GM12878 (cell line): ENCODE data around the gene HSPA12B. TPM values are rescaled to one million over a fixed set of nuclear protein-coding genes. Genes with fewer than 3 reads are reported as not detected.

Source experiments
- ATAC-seq: fragments of 200-7000 bp; cut with Tn5 transposase; 3 replicates; pipeline ENCODE4 v1.9.1; 2020; ENCODE audit warnings: mild to moderate bottlenecking, moderate library complexity
- BruUV-seq: library from RNA; stranded (reverse); fragments of 400-500 nt; replicated peaks from 2 replicates; lab custom pipeline; 2021; lab: Mats Ljungman, UMichigan
- CTCF ChIA-PET: fragments of 300-600 bp; sonication (Branson Sonifier 250); formaldehyde crosslinking; extraction: SDS; loops from one replicate; lab custom pipeline; 2021; ENCODE audit warnings: inconsistent platforms; lab: Yijun Ruan, JAX
- POLR2A ChIA-PET: fragments of 350-600 bp; formaldehyde crosslinking; extraction: SDS; loops from one replicate; lab custom pipeline; 2021; ENCODE audit warnings: inconsistent platforms; lab: Charles Lee
- RAD21 ChIA-PET: fragments of 300-600 bp; sonication (Branson Sonifier 250); formaldehyde crosslinking; loops from one replicate; lab custom pipeline; 2023; ENCODE audit warnings: antibody characterized with exemption; ENCODE audit not compliant: unreplicated experiment; lab: Charles Lee
- SMC1A ChIA-PET: fragments of 300-600 bp; sonication (Branson Sonifier 250); formaldehyde crosslinking; loops from one replicate; lab custom pipeline; 2023; ENCODE audit not compliant: unreplicated experiment, uncharacterized antibody; lab: Charles Lee
- DNase-seq: peaks from one replicate; pipeline ENCODE4 v3.0.0-alpha.2; 2011; ENCODE audit warnings: low read depth, low spot score
- FAIRE-seq: peaks from 3 replicates; lab custom pipeline; 2011; peaks lifted over from hg19 to GRCh38; lab: Jason Lieb, UNC
- H2AFZ ChIP-seq: 2 replicates; pipeline ENCODE4 v1.6.0; 2011; ENCODE audit warnings: low read depth, low read length, control low read depth; ENCODE audit not compliant: control insufficient read depth
- H3K27ac ChIP-seq: 2 replicates; pipeline ENCODE4 v1.5.1; 2011; ENCODE audit warnings: control low read depth; ENCODE audit not compliant: control insufficient read depth, insufficient read depth
- H3K27me3 ChIP-seq, 2 experiments: replicated peaks in 1 of 2; 2 replicates each; pipeline versions ENCODE4 v1.6.0 to v1.6.1; 2011; ENCODE audit warnings: low read length in 1 of 2; ENCODE audit not compliant: control insufficient read depth in 2 of 2, insufficient read depth in 2 of 2
- H3K36me3 ChIP-seq, 2 experiments: 2 replicates each; pipeline ENCODE4 v1.5.1; 2011; ENCODE audit warnings: low read length in 1 of 2; ENCODE audit not compliant: control insufficient read depth in 2 of 2, insufficient read depth in 2 of 2
- H3K4me1 ChIP-seq: 2 replicates; pipeline ENCODE4 v1.6.1; 2011; ENCODE audit warnings: mild to moderate bottlenecking, low read length, moderate library complexity, mixed read lengths; ENCODE audit not compliant: control insufficient read depth, insufficient read depth
- H3K4me2 ChIP-seq: 2 replicates; pipeline ENCODE4 v1.6.0; 2011; ENCODE audit warnings: control low read depth; ENCODE audit not compliant: control insufficient read depth, insufficient read depth
- H3K4me3 ChIP-seq: fragments of 200-600 bp; sonication (generic); 2 replicates; pipeline ENCODE4 v1.5.1; 2016
- H3K79me2 ChIP-seq: 2 replicates; pipeline ENCODE4 v1.6.0; 2011; ENCODE audit warnings: low read length; ENCODE audit not compliant: control insufficient read depth, insufficient read depth
- H3K9ac ChIP-seq: 2 replicates; pipeline ENCODE4 v1.8.0; 2011; ENCODE audit warnings: low read length, control low read depth, mixed read lengths; ENCODE audit not compliant: control insufficient read depth, insufficient read depth
- H3K9me3 ChIP-seq: replicated peaks from 3 replicates; pipeline ENCODE4 v1.5.1; 2011; ENCODE audit warnings: mild to moderate bottlenecking, low read length; ENCODE audit not compliant: control insufficient read depth, insufficient read depth
- H4K20me1 ChIP-seq: 2 replicates; pipeline ENCODE4 v1.6.0; 2011; ENCODE audit not compliant: control insufficient read depth, insufficient read depth
- ASH2L ChIP-seq: fragments of 300-600, 200-600 bp; sonication (generic); IDR thresholded peaks from 2 replicates; pipeline ENCODE4 v1.6.1; 2017; ENCODE audit warnings: low read depth, mild to moderate bottlenecking, borderline replicate concordance
- BCL11A ChIP-seq: IDR thresholded peaks from 2 replicates; pipeline ENCODE4 v1.6.1; 2011; ENCODE audit warnings: low read depth, low read length
- BCLAF1 ChIP-seq: fragments of 450-650 bp; IDR thresholded peaks from 2 replicates; pipeline ENCODE4 v1.6.1; 2017; ENCODE audit warnings: antibody characterized with exemption, mild to moderate bottlenecking, moderate library complexity
- CBX3 ChIP-seq: fragments of 200-600 bp; sonication (generic); IDR thresholded peaks from 2 replicates; pipeline ENCODE4 v1.6.1; 2016; ENCODE audit warnings: low read depth, borderline replicate concordance
- CREB1 ChIP-seq: IDR thresholded peaks from 2 replicates; pipeline ENCODE4 v1.6.1; 2012; ENCODE audit warnings: low read depth, mild to moderate bottlenecking, inconsistent platforms
- CREM ChIP-seq: IDR thresholded peaks from 2 replicates; pipeline ENCODE4 v1.6.1; 2014; ENCODE audit warnings: antibody characterized with exemption, low read depth
- E4F1 ChIP-seq: fragments of 450-650 bp; IDR thresholded peaks from 2 replicates; pipeline ENCODE4 v1.6.1; 2018; ENCODE audit warnings: borderline replicate concordance, mild to moderate bottlenecking; ENCODE audit not compliant: partially characterized antibody
- FOXK2 ChIP-seq: fragments of 450-650 bp; IDR thresholded peaks from 2 replicates; pipeline ENCODE4 v1.6.1; 2017; ENCODE audit warnings: mild to moderate bottlenecking, moderate library complexity
- FOXM1 ChIP-seq: IDR thresholded peaks from 2 replicates; pipeline ENCODE4 v1.6.1; 2012; ENCODE audit warnings: low read depth, mild to moderate bottlenecking, inconsistent platforms, low read length, moderate library complexity
- IRF4 ChIP-seq: IDR thresholded peaks from 2 replicates; pipeline ENCODE4 v1.6.1; 2011; ENCODE audit warnings: low read depth, low read length
- MEF2B ChIP-seq: fragments of 450-650 bp; IDR thresholded peaks from 2 replicates; pipeline ENCODE4 v1.6.1; 2018; ENCODE audit warnings: mild to moderate bottlenecking, moderate library complexity; ENCODE audit not compliant: partially characterized antibody, poor library complexity, severe bottlenecking
- NBN ChIP-seq: fragments of 450-650 bp; IDR thresholded peaks from 2 replicates; pipeline ENCODE4 v1.6.1; 2016
- NFIC ChIP-seq: IDR thresholded peaks from 2 replicates; pipeline ENCODE4 v1.6.1; 2012; ENCODE audit warnings: low read depth, mild to moderate bottlenecking, inconsistent platforms, low read length, moderate library complexity
- NFXL1 ChIP-seq: fragments of 450-650 bp; IDR thresholded peaks from 2 replicates; pipeline ENCODE4 v1.6.1; 2017; ENCODE audit warnings: antibody characterized with exemption, mild to moderate bottlenecking, borderline replicate concordance
- RAD21 ChIP-seq: IDR thresholded peaks from 2 replicates; pipeline ENCODE4 v1.6.1; 2011; ENCODE audit warnings: mild to moderate bottlenecking, low read depth, low read length, moderate library complexity; ENCODE audit not compliant: insufficient read depth
- SREBF2 ChIP-seq: IDR thresholded peaks from 2 replicates; pipeline ENCODE4 v1.6.1; 2012; ENCODE audit warnings: mild to moderate bottlenecking, low read length
- TBL1XR1 ChIP-seq: IDR thresholded peaks from 2 replicates; pipeline ENCODE4 v1.6.1; 2012; ENCODE audit warnings: low read depth, low read length, improper control_type of control experiment
- ZNF24 ChIP-seq: fragments of 450-650 bp; IDR thresholded peaks from 2 replicates; pipeline ENCODE4 v1.6.1; 2017; ENCODE audit warnings: antibody characterized with exemption, mild to moderate bottlenecking
- ZSCAN29 ChIP-seq: fragments of 450-650 bp; IDR thresholded peaks from 2 replicates; pipeline ENCODE4 v1.6.1; 2017; ENCODE audit warnings: mild to moderate bottlenecking, moderate library complexity
- WGBS: methylation state at CpG from one replicate; pipeline ENCODE4 v1.1.6; 2016; ENCODE audit warnings: low lambda C conversion rate; ENCODE audit not compliant: insufficient replicate concordance, insufficient coverage; ENCODE audit errors: missing lambda C conversion rate; 5-methylcytosine and 5-hydroxymethylcytosine counted together
- in situ Hi-C: fragments of 300-500 bp; cut with MboI; formaldehyde crosslinking; loops from 9 replicates; pipeline ENCODE4 v1.14.3; 2018; ENCODE audit warnings: mixed read lengths
- intact Hi-C: fragments of 100-400 bp; cut with micrococcal nuclease; formaldehyde crosslinking; loops from one replicate; pipeline ENCODE4 v1.14.2; 2022; ENCODE audit not compliant: unreplicated experiment
- polyA plus RNA-seq, 11 experiments: library from polyadenylated mRNA; depleted of rRNA in 4 of 11; unstranded in 6 of 11; stranded (reverse) in 5 of 11; fragments of >200 nt; fragmentation: Nextera tagmentation in 4 of 11; fragmentation: Illumina TruSeq in 1 of 11; extraction: Ambion mirVana in 4 of 11; extraction: Trizol in 1 of 11; gene quantifications; 1 replicate in 1 of 11; 2 replicates in 10 of 11; pipeline versions ENCODE4 v1.2.1 to v1.2.3, GENCODE V29; 2011 to 2016; ENCODE audit warnings: inconsistent platforms in 2 of 11, missing spikeins in 2 of 11, low read depth in 1 of 11
- total RNA-seq, 4 experiments: library from RNA; depleted of rRNA in 3 of 4; stranded (reverse); fragments of >200 nt in 3 of 4; fragmentation: Illumina TruSeq in 1 of 4; extraction: Trizol in 1 of 4; gene quantifications; 2 replicates each; pipeline versions ENCODE4 v1.2.1 to v1.2.3, GENCODE V29; 2013 to 2021

Gene HSPA12B
- total and polyA plus RNA-seq, 10 of the 15 experiments (the other 5 are each of a cell fraction or from before 2014, with no cell fraction given) = 0.08 TPM; not detected in 9

GRCh38 chr20:3731944-3732326 lies 550 bp upstream of the HSPA12B start (continued):
- TF ChIP-seq BCLAF1 = no peak
- TF ChIP-seq, all 136 proteins: peak for 0

- no peak overlapping the region for H3K4me3 ChIP-seq
- no peaks in the 10 kb centered on the region for H3K4me1 ChIP-seq
- in situ Hi-C loops (no loop called here), intact Hi-C loops (no loop called here)
- no peaks in the 10 kb centered on the region for H3K36me3 ChIP-seq
- no peaks in the 10 kb centered on the region for H4K20me1 ChIP-seq
- H3K4me2 ChIP-seq = no peak overlapping the region
- SMC1A ChIA-PET = no interaction called here
- no peaks in the 10 kb centered on the region for H3K9me3 ChIP-seq
- ATAC-seq = no peak
- no peak overlapping the region for H3K27ac ChIP-seq
- BruUV-seq = no TSS peak
- WGBS = 57% methylated on average over 20 of the region's 20 CpGs
- H3K79me2 ChIP-seq = no peaks in the 10 kb centered on the region
- POLR2A ChIA-PET = no interaction called here
- CTCF ChIA-PET = interaction anchor here (0.5 kb wide), 1 partner anchor 137 kb away, joined by 3 read pairs; no protein-coding TSS in a partner anchor
- H3K9ac ChIP-seq = no peak overlapping the region
- H3K27me3 ChIP-seq = peaks cover 1 to 2% of the 10 kb centered on the region in 2 experiments; a peak in 1 of 4 replicates
- H2AFZ ChIP-seq = no peak overlapping the region
- FAIRE-seq = no peak
- RAD21 ChIA-PET = no interaction called here
- DNase-seq = no peak
- TF ChIP-seq ASH2L = no peak
- TF ChIP-seq ZNF24 = no peak
- no peak for TF ChIP-seq TBL1XR1
- TF ChIP-seq BCL11A = no peak
- TF ChIP-seq IRF4 = no peak
- TF ChIP-seq CREB1 = no peak
- no peak for TF ChIP-seq NFIC
- no peak for TF ChIP-seq SREBF2
- TF ChIP-seq CREM = no peak
- TF ChIP-seq NFXL1 = no peak
- no peak for TF ChIP-seq MEF2B
- TF ChIP-seq FOXK2 = no peak
- no peak for TF ChIP-seq ZSCAN29
- TF ChIP-seq CBX3 = no peak
- no peak for TF ChIP-seq FOXM1
- TF ChIP-seq E4F1 = no peak
- no peak for TF ChIP-seq RAD21
- no peak for TF ChIP-seq NBN
Observed at GRCh38 chr20:3733119-3733995, 872 bp downstream of the HSPA12B start.
